AG20443 (cell line): ENCODE data around the gene ANTXR1.

Experiments used
- DNase-seq: peaks from one replicate; pipeline ENCODE4 v3.0.0; 2012; ENCODE audit warnings: low spot score, mixed read lengths

The ANTXR1 gene

DNA sequence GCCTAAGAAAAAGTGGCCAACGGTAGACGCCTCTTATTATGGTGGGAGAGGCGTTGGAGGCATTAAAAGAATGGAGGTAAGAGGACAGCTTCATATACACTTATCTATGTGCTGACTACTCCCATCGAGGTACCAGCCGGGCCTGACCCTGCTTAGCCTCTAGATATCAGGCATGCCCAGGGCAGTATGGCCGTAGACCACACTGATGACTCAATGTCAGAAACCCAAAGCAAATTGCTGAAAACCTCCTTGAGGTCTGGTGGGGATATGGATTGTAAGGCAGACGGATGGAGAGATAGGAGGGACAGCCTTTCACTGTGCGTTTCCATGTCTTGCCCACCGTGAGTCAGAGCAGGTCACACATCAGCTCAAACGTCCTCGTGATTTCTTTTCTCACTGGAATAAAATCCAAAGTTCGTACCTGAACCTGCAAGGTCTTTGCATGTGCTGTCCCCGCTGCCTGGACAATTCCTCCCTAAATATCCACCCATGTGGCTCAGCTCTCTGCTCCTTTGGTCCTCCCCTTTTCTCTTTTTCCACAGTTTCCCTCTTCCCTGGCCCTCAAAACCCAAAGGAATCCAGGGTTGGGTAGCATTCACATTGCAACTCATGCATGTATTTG is 168.9 kb downstream of the ANTXR1 start:
- DNase-seq = no peak

DNA sequence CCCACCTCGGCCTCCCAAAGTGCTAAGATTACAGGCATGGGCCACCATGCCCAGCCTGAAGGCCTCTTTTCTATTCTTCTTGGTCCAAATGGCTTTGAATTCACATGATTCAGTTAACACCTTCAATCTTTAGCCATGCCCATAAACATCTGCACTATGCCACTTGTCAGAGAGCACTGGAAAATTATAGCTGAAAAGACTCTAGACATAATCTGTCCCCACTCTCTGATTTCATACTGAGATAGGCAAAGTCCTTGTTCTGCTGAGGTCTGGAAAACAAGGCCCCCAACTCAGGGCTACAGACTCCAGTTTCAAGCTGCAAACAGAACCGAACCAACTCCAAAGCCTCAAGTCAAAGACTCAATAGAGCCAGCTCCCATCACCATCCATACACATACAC is 170.7 kb downstream of the ANTXR1 start:
- DNase-seq = no peak

DNA sequence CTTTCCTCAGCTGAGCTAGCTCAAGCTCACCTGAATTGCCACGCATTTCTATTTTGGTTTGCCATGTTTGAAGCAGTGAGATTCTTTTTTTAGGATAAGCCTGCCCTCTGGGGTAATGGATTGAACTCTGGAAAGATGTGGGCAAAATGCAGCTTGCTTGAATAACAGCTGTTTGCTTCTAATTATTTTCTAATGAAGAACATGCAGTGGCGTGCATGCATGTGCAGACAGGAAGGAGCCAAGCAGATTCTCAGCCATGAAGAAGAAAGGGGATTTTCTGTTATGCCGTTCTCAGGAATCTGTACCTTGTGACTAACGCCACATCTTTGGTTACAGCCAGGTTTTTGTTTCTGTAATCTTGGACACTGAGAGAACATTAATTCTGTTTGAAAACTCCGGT is 171.2 kb downstream of the ANTXR1 start:
- peak; percentile 38 for DNase-seq

DNA sequence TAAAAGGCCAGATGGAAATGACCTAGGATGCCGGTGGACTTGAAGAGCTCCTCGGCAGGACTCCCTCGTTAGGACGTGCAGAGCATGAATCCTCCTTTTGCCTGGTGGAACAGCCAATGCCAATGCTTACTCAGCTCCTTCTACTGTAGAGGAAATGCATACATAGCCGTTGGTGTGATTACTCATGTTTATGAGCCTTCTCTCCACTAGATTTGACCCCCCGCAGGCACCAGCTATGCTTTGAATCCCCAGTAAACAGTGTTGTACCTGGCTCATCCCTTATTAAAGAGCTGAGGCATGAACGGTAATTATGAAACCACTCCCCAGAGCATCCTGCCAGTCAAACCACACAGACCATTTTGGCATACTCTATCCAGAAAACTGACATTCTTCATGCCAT is 172.8 kb downstream of the ANTXR1 start:
- no peak for DNase-seq

DNA sequence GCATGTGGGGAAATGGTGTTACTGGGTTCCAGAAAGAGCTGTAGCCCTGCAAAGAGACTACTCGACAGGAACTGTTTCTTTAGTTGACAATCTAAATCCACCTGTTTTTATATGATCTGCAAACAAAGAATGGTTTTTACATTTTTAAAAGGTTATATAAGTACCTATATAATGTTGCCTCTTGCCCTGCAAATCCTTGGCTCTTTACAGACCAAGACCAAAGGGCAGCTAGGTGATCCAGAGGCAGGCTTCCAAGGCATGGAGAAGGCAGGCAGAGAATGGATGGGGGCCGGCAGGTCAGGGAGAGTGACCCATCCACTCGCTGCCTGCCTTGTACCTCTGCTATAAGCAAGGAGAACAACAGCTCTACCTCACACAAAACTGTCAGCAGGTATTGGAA is 173.6 kb downstream of the ANTXR1 start:
- no peak for DNase-seq

DNA sequence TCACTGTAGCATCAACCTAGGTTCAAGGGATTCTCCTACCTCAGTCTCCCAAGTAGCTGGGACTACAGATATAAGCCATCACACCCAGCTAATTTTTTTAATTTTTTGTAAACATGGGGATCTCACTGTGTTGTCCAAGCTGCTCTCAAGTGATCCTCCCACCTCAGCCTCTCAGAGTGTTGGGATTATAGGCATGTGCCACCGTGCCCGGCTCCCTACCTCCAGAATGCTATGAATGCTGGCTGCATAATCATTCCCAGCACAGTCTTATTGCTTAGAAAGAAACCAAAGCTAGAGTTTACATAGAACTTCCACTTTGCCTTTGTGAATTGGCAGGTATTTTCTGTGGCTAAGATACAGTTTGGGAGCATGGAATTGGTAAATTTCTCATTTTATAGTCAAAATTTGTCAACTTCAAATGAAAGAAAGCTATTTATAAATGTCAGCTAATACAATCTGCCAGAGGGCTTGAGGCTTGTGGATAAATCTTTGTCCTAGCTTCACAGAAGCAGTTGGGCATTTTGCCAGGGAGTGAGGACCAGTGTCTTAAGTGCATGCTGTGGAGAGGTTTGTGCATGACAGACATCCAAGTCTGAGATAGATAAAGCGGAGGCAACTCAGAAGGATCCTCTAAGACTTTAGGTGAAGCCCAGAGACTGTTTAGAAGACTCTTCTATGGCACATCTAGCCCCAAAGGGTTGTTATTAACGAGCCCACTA is 175.4 kb downstream of the ANTXR1 start:
- DNase-seq = no peak

DNA sequence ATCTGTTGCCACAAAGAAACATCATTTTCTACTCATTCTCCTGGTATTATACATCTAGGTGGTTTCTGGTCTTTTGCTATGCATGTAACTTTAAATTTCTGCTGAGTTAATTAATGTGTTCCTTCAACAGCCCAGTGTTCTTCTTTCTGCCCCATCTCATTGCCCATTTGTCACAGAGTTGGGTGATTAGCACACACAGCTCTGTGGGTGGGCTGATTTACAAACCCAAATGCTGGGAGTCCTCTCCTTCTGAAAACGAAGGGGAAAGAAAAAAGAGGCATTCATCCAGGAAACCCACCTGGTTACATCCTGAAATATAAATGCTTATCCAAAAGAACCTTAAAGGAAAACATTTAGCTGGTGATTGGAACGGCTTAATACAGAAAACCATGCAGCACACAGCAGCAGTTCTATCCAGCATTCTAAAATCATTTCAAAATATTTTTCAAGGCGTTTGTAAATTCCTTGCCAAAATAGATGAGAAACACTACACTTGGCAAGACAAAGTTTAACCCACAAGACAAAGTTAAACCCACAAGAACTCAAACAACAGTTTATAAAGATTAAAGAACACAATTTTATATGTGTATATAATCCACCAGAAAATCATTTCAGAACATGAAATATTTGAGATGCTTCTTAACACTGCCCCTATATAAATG is 177.9 kb downstream of the ANTXR1 start:
- DNase-seq = peak; percentile 30

DNA sequence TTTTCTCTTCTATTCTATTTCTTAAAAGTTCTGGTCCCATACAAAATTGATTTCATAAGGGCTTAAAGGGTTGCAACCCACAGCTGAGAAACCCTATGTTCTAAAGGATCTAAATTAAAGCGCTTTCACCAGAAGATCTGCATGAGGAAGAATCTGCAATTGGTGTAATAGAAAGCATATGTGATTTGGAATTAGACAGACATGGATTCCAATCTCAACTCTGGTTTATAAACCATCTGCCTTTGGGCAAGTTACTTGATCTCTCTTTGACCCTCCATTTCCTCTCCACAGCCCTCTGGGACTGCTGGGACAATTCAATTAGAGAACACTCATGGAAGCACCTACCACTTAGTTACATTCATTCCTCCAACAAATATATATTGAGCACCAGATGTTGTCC is 178.7 kb downstream of the ANTXR1 start:
- no peak for DNase-seq

DNA sequence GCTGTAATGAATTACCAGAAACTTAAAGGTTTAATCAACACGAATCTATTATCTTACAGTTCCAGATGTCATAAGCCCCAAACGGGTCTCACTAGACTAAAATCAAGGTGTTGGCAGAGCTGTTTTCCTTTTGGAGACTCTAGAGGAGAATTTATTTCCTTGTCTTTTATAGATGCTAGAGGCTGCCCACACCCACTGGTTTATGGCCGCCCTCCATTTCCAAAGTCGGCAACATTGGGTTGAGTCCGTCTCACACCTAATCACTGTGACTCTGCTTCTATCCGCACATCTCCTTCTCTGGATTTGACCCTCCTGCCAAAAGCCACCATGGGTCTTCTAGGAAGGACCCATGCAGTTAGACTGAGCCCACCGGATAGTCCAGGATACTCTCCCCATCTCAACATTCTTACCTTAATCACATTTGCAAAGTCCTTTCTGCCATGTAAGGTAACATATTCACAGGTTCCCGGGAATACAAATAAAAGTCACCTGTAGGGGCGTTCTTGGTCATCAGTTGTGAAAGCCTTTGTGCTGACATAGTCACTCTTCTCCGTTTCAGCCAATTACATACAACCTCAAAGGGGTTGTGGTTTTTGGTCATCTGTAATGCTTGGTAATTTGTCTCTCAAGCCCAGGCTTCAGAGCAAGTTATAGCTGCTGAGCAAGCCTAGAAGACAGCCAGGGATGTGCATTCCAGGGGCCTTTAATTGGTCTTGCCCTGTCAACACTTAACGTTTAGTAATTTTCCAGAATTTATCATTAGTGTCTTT is 179.4 kb downstream of the ANTXR1 start:
- peak; percentile 72 for DNase-seq

DNA sequence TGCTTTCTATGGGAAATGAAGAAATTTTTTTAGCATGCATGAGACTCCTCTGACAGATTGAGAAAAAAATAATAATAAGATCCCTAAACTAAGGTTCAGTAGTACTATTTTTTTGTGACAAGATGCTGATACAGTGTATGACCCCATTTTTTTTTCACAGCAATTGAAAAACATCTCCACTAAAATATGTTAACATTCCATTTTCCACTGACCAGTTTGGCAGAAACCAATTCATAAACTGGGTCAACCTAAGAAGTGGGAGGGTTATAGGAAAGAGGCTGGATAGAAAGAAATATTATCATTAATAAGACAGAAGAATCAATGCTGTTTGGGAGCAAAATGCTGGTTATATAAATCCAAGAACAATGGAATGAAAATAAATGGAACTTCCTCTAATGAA is 182.7 kb downstream of the ANTXR1 start:
- DNase-seq = no peak

DNA sequence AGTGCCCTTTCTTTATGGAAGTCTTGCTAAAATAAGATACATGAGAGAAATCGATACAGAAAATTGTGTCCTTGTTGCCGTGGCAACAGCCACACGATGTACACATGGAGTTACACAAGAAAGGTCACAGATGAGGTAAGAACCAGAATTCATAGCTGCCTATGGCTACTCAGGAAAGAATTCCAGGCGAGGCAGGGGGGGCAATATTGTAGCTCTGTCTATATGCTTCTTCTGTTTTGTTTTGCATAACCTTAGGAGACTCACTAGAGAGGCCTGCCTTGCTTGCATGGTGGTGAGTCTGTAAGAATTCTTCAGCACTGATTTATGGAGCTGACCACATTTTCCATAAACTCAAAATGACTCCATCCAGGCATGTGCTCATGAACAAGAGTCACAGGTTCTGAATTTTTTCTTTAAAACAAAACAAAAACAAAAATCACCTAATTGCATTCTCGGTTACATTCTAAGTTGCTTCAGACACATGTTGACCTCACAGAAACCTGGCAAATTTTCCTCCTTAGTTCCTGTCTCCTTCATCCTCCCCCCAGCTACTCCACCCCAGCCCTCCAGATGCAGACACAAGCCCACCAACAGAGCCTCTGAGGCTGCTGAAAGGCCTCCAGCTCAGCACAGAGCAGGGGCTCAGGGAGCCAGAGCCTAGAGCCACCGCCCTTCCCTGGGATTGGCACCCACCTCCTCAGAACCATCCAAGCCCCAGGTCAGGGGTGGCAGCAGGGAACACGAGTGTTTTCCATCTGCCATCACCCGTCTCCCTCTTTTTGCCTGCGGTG is 183.5 kb downstream of the ANTXR1 start:
- DNase-seq = peak; percentile 74

DNA sequence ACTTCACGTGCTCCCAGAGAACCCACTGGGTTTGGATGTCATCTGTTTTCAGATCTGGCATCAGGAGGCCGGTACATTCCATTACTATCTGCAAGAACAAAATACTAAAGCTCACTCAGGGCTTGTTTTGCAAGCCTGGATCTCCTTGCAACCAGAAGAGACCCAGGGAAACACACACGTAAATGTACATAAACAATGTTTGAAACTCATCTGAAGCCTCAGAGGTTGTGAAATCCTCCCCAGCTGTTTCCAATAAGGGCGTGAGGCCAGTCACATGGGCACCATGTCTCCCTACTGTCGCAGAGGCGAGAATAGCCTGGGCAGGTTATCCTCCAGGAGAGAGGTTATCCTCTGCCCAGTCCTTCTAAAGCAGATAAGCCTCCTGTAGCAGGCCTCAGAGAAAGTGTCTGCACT is 187.1 kb downstream of the ANTXR1 start:
- DNase-seq = peak; percentile 53

DNA sequence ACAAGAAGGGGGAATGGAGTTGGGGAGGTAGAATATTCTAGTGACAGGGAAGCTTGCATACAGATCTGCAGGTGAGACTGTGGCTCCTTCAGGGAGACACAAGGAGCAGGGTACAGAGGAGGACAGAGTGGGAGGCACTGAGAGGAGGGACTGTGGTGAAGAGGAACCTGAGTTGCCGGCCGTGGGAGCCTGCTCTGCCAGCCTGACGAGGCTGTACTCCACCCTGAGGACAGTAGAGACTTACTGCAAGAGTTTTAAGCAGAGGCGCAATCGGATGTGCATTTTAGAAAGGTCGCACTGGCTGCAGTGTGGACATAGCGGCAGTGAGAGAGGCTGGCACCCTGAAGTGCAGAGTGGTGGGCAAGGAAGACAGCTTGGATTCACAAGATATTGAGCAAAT is 188.3 kb downstream of the ANTXR1 start:
- no peak for DNase-seq

DNA sequence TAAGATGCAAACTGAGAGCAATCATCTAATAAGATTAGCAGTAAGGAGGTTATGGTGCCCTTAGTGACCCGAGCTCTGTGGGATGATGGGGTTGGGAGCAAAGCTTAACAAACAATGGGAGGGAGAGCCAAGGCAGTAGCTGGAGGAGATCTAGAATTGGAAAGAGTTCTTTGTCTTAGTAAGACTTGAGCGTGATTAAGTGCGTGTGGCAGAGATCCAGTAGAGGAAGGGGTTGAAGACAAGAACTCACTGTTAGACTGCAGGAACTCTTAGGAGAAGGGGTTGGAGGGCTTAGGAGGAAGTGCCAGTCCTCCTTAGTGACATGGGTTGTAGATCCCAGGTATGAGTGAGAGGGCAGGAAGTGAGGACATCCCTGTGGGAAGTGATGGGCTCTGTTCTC is 189.3 kb downstream of the ANTXR1 start:
- DNase-seq = no peak

DNA sequence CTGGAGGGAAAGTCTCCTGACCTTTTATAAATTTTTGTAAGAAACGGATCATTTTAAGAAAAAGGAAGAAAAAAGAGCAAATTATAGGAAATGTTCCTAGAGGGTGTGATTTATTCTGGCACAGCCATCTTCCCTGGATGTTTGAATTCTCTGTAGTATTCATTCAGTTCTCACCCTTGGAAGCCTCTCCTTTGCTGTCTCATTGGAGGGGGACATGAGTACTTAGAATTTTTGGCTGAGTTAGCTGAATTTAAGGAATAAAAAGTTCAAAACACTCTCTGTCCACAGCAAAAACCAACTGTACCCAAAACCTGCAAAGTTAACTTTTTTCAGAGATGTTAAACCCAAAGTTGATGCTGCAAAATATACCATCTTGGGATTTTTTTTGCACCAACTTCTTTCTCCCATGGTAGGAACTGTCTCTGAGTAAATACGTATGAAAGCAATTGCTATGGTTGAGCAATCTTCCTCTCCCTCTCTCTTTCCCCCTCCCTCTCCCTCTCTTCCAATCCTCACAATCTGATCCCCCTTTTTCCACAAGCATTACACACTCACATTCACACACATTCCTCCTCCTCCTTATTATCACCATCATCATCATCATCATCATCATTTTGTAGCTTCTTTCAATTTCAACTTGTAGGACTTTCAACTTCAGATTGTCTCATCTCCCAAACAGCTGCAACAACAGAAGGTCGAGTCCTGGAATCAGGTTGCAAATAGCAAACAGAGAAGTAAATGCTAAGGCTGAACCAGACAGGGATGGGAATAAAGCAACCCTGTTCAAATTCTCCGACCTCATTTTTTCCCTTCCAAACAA is 190.4 kb downstream of the ANTXR1 start:
- no peak for DNase-seq

DNA sequence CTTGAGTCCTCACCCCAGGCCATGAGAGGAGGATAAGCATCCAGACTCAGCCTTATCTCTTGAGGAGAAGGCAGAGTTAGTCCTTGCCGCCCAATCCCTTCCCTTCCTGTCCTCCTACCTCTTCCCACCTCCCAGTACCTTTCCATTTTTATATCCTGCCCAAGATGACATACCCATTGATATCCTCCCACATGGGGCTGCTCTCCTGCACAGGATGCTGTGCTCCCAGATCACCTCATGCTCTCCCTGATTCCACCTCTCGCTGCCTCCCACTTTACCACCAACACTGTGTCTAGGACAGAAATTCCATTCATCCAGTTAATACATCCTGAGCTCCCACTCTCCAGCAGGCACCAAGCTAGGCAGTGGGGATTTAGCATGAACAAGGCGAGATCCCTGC is 191.7 kb downstream of the ANTXR1 start:
- DNase-seq = no peak

DNA sequence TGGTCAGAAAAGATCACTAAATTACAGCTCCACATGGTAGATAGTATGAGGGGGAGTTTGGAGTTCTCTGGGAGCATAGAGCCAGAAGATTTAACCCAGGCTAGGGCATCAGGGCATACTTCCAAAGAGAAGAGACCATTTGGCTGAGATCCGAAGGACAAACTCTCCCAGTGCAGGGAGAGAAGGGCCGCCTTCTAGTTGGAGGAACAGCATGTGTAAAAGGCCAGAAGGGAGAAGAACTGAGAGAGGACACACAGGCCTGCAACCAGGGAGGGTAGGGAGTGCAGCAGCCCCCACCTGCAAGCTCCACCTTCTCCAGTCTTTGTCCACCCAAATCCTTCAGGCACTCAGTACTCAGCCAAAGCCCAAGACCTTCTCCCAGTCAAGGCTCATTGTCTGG is 192.1 kb downstream of the ANTXR1 start:
- DNase-seq = no peak

DNA sequence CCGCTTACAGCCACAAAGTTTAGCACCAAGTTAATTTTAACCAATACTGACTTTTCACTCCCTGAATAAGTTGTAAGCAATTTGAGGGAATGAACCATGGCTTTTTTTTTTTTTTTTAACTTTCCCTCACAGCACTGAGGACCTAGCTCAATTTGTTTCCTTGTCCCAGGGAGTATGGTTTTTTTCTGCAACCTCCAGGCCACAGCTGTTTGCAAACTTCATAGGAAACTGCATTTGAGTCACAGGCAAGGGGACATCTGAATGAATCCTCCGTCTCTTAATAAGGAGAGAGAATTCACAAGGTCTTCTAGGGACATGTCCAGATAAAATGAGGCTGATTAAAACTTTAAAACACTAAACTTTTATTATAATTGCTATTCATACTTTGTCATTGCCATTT is 192.5 kb downstream of the ANTXR1 start:
- DNase-seq = no peak

DNA sequence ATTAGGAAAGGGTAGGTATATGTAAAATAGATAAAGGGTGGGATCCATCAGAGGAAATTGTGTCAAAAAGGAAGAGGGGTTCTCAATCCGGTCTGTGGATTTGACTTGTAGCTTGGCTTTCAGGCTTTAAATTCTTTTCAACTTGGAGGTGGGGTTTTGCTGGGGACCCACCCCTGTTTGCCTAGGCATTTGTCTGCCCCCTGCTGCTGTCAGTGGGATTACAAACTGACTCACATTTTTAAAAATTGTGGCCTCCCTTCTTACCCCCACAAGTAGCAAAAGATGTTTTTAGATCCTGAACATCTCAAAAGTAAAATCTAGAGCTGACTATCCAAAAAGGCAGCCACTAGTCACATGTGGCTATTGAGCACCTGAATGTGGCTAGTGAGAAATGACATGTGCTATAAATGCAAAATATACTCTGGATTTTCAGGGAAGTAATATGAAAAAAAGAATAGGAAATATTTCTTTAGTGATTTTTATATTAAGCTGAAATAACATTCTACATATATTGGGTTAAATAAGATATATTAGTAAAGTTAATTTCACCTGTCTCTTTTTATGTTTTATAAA is 195.1 kb downstream of the ANTXR1 start:
- DNase-seq = no peak

DNA sequence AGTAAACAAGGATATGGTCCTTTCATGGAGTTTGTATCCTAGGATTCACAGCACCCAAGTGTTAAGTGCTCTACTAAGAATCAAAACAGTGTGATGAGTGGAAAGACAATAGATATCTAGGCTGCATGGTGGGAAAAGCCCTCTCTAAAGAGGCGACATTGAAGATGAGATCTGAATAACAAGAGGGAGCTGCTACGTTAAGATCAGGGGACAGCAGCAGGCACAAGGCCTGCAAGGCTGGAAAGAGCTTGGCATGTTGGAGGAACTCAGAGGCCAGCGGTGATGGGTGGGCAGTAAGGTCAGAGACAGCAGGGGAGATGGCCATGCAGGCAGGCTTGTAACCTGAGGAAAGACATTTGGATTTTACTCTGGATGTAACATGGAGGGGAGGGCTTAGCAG is 196.5 kb downstream of the ANTXR1 start:
- DNase-seq = no peak

DNA sequence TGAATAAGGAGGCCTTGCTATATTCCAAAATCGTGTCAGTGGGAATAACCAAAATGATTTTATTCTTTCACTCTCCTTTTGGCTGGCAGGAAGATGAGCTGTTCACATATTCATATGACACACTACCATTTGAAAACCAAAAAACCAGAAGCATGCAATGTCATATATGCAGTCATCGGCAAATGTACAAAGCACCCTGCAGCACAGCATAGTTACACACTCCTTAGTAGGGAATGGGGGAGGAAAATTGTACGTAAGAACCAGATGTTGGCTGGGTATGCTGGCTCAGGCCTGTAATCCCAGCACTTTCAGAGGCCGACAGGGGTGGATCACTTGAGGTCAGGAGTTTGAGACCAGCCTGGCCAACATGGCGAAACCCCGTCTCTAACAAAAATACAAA is 197.4 kb downstream of the ANTXR1 start:
- no peak for DNase-seq
